Hepatocyte (in vitro differentiated cells): ENCODE measurements around the gene C9orf152.

Experiments
- EZH2phosphoT487 ChIP-seq: fragments of 200-600 bp; sonication (generic); IDR thresholded peaks from one replicate; pipeline ENCODE4 v1.6.1; 2018; ENCODE audit warnings: antibody characterized with exemption, mild to moderate bottlenecking, low read depth, moderate library complexity; ENCODE audit not compliant: unreplicated experiment, severe bottlenecking
- TF ChIP-seq, protein P1 (sequence below): fragments of 200-600 bp; sonication (generic); IDR thresholded peaks from 2 replicates; pipeline ENCODE4 v1.5.1; 2016; ENCODE audit warnings: antibody characterized with exemption, mild to moderate bottlenecking; ENCODE audit not compliant: poor library complexity

DNA sequence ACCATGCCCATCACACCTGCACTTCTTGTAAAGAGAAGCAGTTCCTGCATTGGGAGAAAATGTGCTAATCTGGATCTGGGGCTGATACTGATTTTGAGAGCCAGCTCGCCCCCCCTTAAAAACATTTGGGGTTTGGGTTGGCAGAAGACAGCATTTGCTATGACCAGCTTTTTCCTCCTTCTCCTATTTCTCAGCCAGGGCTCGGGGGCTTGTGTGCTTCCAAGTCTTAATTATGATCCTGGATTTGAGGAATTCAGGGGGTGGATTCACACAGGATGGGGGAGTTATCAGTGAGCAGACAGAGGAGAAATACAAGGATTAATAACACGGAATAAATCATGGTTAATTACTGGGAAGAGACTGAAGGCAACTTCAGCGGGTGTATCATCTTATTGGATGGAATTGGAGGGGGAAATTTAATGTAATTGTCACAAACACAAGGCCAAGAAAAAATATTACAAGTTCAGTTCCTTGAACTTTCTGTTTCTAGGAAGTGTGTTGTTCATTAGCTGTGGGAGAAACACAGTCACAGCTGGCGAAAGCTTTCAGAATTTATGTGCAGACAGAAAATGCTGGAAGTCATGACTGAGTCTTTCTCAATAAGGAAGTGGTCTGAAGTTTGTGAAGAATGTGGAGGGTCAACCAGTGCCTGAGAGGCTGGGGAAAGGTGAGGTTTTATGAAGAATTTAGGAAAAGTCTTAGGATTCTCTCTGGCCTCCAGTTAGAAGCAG is 15.3 kb downstream of the C9orf152 start:
- TF ChIP-seq, protein P1, sequence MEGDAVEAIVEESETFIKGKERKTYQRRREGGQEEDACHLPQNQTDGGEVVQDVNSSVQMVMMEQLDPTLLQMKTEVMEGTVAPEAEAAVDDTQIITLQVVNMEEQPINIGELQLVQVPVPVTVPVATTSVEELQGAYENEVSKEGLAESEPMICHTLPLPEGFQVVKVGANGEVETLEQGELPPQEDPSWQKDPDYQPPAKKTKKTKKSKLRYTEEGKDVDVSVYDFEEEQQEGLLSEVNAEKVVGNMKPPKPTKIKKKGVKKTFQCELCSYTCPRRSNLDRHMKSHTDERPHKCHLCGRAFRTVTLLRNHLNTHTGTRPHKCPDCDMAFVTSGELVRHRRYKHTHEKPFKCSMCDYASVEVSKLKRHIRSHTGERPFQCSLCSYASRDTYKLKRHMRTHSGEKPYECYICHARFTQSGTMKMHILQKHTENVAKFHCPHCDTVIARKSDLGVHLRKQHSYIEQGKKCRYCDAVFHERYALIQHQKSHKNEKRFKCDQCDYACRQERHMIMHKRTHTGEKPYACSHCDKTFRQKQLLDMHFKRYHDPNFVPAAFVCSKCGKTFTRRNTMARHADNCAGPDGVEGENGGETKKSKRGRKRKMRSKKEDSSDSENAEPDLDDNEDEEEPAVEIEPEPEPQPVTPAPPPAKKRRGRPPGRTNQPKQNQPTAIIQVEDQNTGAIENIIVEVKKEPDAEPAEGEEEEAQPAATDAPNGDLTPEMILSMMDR: no peak
- TF ChIP-seq EZH2phosphoT487: no peak
